Naive B cell (primary cell): ENCODE data around the gene PCYT1B. TPM values are rescaled to one million over a fixed set of nuclear protein-coding genes. Genes with fewer than 3 reads are reported as not detected.

Source experiments
- ATAC-seq, 2 donors: fragments of 150-1000 bp; cut with Tn5 transposase; 2 replicates each; pipeline ENCODE4 v1.10.0; 2021; ENCODE audit warnings: low read depth in 2 of 2, mild to moderate bottlenecking in 2 of 2, moderate library complexity in 2 of 2
- DNase-seq: peaks from one replicate; pipeline ENCODE4 v3.0.0; 2022
- H3K27ac Mint-ChIP-seq, 6 donors: one replicate each; pipeline ENCODE4 v1.8.0; 2020 to 2022; ENCODE audit warnings: mild to moderate bottlenecking in 6 of 6, mixed read lengths in 6 of 6, moderate library complexity in 5 of 6, inconsistent platforms in 2 of 6
- H3K27me3 Mint-ChIP-seq, 3 donors: one replicate each; pipeline ENCODE4 v1.8.0; 2021 to 2022; ENCODE audit warnings: mixed read lengths in 3 of 3, mild to moderate bottlenecking in 1 of 3
- H3K36me3 Mint-ChIP-seq, 2 donors: one replicate each; pipeline ENCODE4 v1.8.0; 2020 to 2022; ENCODE audit warnings: mixed read lengths in 2 of 2, inconsistent platforms in 1 of 2, mild to moderate bottlenecking in 1 of 2
- H3K4me1 Mint-ChIP-seq, 3 donors: one replicate each; pipeline ENCODE4 v1.8.0; 2020 to 2022; ENCODE audit warnings: mixed read lengths in 3 of 3, inconsistent platforms in 1 of 3, mild to moderate bottlenecking in 1 of 3, moderate library complexity in 1 of 3
- H3K4me3 Mint-ChIP-seq, 8 donors: one replicate each; pipeline ENCODE4 v1.8.0; 2020 to 2022; ENCODE audit warnings: mild to moderate bottlenecking in 8 of 8, mixed read lengths in 8 of 8, moderate library complexity in 8 of 8, inconsistent platforms in 2 of 8
- H3K9me3 Mint-ChIP-seq, 7 donors: one replicate each; pipeline ENCODE4 v1.8.0; 2020 to 2022; ENCODE audit warnings: mixed read lengths in 7 of 7, mild to moderate bottlenecking in 5 of 7, inconsistent platforms in 2 of 7, moderate library complexity in 1 of 7
- polyA plus RNA-seq, 6 donors: library from polyadenylated mRNA; unstranded; fragments of 300-500 nt; fragmentation: Illumina TruSeq; gene quantifications; one replicate each; pipeline ENCODE4 v1.2.3, GENCODE V29; 2021; ENCODE audit warnings: low read depth in 6 of 6

Gene PCYT1B
- polyA plus RNA-seq: under 1 TPM in 2 of 6 donors, not detected in 4; 0.06 to 0.61 TPM

DNA sequence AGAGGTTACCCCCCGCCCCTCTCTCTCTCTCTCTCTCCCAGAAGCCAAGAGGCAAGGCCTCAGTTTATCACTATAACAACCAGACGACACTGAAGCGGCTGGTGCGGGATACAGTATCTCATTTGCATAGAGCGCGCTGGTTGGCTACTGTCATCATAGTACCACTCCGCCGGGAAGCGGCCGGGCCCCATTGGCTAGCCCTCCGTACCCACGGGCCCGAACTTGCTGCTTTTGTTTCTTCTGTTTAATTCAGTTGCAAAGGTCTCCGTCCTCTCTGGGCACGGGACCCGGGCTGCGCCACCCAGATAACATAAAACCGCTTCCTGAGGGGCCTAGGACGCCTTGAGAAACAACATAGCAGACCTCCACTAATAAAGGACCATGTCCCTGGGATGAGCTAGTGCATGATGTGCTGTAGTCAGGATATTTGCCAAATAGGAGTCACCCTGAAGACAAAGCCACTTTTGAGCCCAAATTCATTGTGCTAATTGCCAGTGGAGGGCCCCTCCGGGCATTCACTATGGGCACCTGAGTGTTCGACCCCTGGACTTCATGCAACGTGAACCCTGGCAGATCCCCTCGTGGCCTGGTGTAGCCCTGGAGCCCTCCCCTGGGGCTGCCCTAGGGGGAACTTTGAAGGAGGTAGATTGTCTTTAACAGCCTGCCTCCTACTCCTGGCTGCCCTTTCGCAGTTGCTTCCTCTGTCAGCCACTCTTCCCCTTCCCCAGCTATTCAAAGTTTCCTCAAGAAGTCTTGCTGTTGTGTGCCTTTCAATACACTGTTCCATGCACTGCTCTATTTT is at the start of gene PCYT1B:
Gene PCYT1B (minus strand): TSS at position 91 of the 802 bp plus-strand sequence. CDS start 242 bp downstream, outside the sequence.
- Mint-ChIP-seq H3K27me3 (peaks cover 15 to 31% (median 24%) of the 10 kb centered on the region in 3 donors), H3K36me3 (peaks cover 0 to 6% of the 10 kb centered on the region in 2 donors), H3K27ac (peak within 1 kb of the TSS in 3 of 6 donors; percentile 24 to 90 (median 80)), H3K9me3 (peaks cover 0 to 4% (median 0%) of the 10 kb centered on the region in 7 donors), H3K4me1 (peaks cover 13 to 21% (median 16%) of the 10 kb centered on the region in 3 donors), H3K4me3 (peak within 1 kb of the TSS; percentile 78 to 93 (median 86))
- ATAC-seq: peak; percentile 92 to 95
- peak; percentile 36 for DNase-seq

DNA sequence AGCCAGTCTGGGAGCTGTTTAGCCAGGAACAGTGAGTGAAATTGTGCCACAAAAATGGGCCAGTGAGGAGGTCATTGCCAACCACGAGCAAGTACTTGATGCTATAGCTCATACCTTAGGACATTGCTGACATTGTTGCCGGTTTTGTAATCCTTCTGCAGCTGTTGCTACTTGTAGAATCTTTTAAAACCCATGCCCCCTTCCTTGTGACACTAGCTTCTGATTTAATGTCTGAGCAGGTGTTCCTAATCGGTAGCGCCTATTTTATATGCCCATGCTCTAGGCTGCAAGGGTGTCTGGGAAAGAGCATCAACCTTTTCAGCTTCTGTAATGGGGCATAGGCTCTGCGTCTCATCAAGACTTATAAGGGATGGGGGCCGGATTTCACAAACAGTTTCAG is 49.1 kb upstream of the PCYT1B start:
- peak overlapping the region in 1 of 6 donors; percentile 7 for H3K27ac Mint-ChIP-seq
- no peaks in the 10 kb centered on the region for H3K36me3 Mint-ChIP-seq
- H3K27me3 Mint-ChIP-seq: no peaks in the 10 kb centered on the region
- peak overlapping the region in 2 of 8 donors; percentile 6 to 72 for H3K4me3 Mint-ChIP-seq
- ATAC-seq (no peak), DNase-seq (no peak)
- no peaks in the 10 kb centered on the region for H3K9me3 Mint-ChIP-seq
- peaks cover 5 to 9% (median 8%) of the 10 kb centered on the region in 3 donors for H3K4me1 Mint-ChIP-seq

DNA sequence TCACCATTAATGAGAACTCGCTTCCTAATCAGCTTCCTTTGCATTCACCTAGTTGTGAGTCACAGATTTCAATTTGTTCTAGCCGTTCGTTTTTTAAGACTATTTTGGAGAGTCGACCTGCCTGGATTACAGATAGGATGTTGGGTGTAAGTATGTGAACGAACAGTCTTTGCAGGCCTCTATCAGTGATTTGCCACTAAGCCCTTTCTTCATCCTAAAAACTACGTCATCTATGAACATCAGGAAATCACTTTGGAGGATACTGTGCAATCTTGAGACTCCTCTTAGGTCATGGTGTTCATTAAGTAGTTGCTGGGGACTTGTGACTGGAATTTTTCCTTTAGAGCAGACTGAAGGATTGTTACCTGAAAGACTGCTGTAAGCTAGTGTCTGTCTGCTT is 47.7 kb upstream of the PCYT1B start:
- Mint-ChIP-seq H3K36me3 (no peaks in the 10 kb centered on the region), H3K27ac (peak overlapping the region in 2 of 6 donors; percentile 51 to 85), H3K27me3 (no peaks in the 10 kb centered on the region), H3K9me3 (no peaks in the 10 kb centered on the region), H3K4me1 (peaks cover 5 to 9% (median 8%) of the 10 kb centered on the region in 3 donors), H3K4me3 (peak overlapping the region in 7 of 8 donors; percentile 90 to 97 (median 94))
- DNase-seq (no peak), ATAC-seq (no peak)

DNA sequence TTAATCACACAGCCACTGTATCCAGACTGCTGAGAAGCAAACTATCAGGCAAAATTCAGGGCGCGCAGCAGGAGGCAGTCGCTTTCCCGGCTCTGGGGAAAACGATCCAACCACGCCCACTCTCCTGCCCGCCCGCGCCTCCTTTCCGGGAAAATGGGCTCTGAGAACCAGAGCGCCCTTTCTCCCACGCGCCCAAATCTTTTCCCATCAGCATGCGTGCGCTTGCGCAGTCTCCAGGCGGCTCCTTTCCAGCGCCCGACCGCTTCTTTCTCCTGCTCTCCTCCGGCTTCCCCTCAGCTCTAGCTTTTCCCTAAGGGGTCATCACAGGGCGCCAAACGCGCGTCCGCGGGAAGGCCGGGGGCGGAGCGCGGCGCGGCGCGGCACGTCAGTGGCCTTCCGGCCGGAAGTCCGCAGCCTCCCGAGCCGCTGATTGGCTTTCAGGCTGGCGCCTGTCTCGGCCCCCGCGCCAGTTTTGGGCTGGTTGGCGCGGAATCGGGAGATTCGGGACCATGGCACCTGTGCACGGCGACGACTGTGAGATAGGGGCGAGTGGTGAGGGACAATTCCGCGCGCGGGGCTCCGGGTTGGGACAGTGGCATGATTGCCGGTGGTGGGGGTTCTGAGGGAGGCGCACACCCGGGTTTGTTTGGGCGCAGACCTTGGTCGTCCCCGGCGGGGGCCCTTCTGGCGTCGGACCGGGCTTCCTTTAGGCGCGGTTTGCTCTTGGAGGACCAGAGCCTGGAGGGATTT is 46.5 kb upstream of the PCYT1B start, which contains the start of gene POLA1:
Gene POLA1 (plus strand): TSS at position 466 of the 750 bp plus-strand sequence. CDS start 44 bp downstream, at position 510.
- H3K9me3 Mint-ChIP-seq: no peaks in the 10 kb centered on the region
- H3K27me3 Mint-ChIP-seq: no peaks in the 10 kb centered on the region
- peak within 1 kb of the TSS; percentile 90 to 97 (median 94) for H3K4me3 Mint-ChIP-seq
- ATAC-seq: peak; percentile 89 to 93
- H3K27ac Mint-ChIP-seq: peak within 1 kb of the TSS; percentile 54 to 96 (median 86)
- peak; percentile 66 for DNase-seq
- peaks cover 5 to 9% (median 8%) of the 10 kb centered on the region in 3 donors for H3K4me1 Mint-ChIP-seq
- no peaks in the 10 kb centered on the region for H3K36me3 Mint-ChIP-seq

DNA sequence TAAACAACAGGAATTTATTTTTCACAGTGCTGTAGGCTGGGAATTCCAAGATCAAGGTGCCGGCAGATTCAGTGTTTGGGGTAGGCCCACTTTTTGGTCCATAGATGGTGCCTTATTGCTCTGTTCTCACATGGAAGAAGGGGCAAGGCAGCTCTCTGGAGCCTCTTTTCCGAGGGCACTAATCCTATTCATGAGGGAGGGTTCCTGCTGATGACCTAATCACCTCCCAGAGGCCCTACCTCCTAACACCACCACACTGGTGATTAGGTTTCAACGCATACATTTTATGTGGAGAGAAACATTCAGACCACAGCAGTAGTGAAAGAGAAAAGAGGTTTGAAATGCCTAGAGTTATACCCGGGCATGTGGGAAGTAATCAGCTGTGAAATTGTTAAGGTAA is 45.2 kb upstream of the PCYT1B start:
- ATAC-seq: no peak
- Mint-ChIP-seq H3K9me3 (no peaks in the 10 kb centered on the region), H3K27ac (peak overlapping the region in 1 of 6 donors; percentile 85), H3K36me3 (no peaks in the 10 kb centered on the region), H3K4me1 (peaks cover 5 to 9% (median 8%) of the 10 kb centered on the region in 3 donors), H3K4me3 (peak overlapping the region in 7 of 8 donors; percentile 15 to 96 (median 63)), H3K27me3 (no peaks in the 10 kb centered on the region)
- no peak for DNase-seq

DNA sequence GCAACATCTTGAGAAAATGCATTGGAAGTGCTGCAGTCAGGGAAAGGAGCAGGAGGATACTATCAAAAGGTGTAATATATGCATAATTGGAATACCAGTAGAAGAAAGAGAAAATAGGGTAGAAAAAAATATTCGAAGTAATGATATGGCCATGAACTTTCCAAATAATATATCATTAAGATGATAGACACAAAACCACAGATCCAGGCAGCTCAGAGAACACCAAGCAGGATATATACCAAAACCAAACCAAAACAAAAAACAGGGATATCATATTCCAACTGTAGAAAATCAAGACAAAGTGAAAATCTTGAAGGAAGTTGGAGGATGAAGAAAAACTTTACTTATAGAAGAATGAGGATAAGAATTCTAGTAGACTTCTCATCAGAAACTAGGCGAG is 36.9 kb upstream of the PCYT1B start:
- Mint-ChIP-seq H3K27me3 (peaks cover 4 to 20% (median 18%) of the 10 kb centered on the region in 3 donors), H3K36me3 (no peaks in the 10 kb centered on the region), H3K4me1 (no peaks in the 10 kb centered on the region), H3K9me3 (peaks cover 0 to 5% (median 0%) of the 10 kb centered on the region in 7 donors), H3K27ac (no peak overlapping the region), H3K4me3 (no peak overlapping the region)
- DNase-seq (no peak), ATAC-seq (no peak)

DNA sequence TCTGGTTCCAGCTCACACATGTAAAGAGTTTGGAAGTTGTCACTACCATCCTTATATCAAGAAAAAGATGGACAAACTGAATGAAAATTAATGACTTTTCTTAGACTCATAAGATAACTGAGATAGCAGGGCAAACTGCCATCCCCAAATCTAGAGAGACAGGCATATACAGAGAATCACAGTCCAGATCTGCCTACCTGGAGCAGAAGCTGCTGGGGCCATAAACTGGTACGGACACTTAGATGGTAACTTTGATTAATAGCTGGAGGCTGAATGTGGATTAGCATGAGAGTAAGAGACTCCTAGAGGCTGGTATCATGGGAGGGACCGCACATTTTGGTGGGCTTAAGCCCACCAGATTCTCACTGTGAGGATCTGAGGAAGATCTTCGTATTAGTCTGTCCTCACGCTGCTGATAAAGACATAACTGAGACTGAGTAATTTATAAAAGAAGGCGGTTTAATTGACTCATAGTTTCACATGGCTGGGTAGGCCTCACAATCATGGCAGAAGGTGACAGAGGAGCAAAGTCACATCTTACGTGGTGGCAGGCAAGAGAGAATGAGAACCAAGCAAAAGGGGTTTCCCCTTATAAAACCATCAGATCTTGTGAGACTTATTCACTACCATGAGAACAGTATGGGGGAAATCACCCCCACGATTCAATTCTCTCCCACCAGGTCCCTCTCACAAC is 35.7 kb upstream of the PCYT1B start:
- Mint-ChIP-seq H3K9me3 (peaks cover 0 to 5% (median 0%) of the 10 kb centered on the region in 7 donors), H3K4me3 (no peak overlapping the region), H3K4me1 (no peaks in the 10 kb centered on the region), H3K27ac (no peak overlapping the region), H3K27me3 (peaks cover 4 to 20% (median 18%) of the 10 kb centered on the region in 3 donors), H3K36me3 (no peaks in the 10 kb centered on the region)
- DNase-seq: no peak
- ATAC-seq: no peak

DNA sequence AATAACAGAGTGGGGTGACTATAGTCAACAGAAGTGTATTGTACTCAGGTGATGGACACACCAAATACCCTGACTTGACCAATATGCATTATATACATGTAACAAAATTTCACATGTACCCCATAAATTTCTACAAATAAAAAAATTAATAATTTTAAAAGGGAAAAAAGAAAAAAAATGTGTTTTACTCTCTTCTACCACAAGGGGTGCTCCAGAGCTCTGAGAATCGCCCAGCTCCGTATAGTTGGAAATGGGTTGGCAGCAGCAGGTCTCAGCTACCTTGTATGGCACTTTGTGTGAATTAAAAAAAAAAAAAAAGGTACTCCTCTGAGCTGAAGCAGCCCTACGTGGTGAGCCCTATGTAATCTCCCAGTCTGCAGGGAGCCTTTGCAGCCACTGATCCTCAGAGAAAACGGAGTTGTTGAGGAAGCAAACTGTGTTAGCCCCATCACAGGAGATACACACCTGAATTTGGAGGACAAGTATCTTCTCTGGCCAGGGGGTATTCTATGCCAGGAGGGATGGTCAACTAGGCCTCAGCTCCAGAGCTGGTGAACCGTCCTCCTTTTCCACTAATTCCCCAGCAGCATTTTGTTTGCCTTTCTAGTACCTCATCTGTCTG is 29.4 kb upstream of the PCYT1B start:
- no peak for DNase-seq
- no peak overlapping the region for H3K4me3 Mint-ChIP-seq
- ATAC-seq: no peak

DNA sequence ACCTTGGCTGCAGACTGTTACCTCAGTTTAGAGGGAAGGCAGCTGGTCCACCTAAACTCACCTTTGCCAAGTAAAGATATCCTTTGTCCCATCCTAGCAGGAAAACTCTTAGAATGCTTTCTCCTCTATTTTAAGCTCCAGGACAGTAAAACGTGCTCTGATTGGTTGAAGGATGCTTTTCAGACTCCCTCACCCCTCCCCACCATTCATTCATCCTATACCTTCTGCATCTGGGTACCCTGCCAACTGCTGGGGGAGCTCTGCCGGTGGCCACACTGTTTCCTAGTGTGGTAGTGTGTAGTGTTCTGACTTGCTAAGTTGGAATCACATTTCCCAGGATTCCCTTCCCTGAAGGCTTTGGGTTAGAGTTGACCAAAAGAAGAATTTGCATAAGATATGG is 26.3 kb upstream of the PCYT1B start:
- H3K27ac Mint-ChIP-seq: no peak overlapping the region
- no peaks in the 10 kb centered on the region for H3K36me3 Mint-ChIP-seq
- DNase-seq (no peak), ATAC-seq (no peak)
- H3K4me1 Mint-ChIP-seq: no peaks in the 10 kb centered on the region
- H3K9me3 Mint-ChIP-seq: peaks cover 0 to 2% (median 0%) of the 10 kb centered on the region in 7 donors
- H3K27me3 Mint-ChIP-seq: peaks cover 0 to 9% (median 0%) of the 10 kb centered on the region in 3 donors
- no peak overlapping the region for H3K4me3 Mint-ChIP-seq

More for the DNA sequence above, 29.4 kb upstream of the PCYT1B start:
- Mint-ChIP-seq H3K4me1 (no peaks in the 10 kb centered on the region), H3K36me3 (no peaks in the 10 kb centered on the region), H3K27ac (no peak overlapping the region), H3K9me3 (peaks cover 0 to 5% (median 0%) of the 10 kb centered on the region in 7 donors), H3K27me3 (peaks cover 0 to 11% (median 9%) of the 10 kb centered on the region in 3 donors)

DNA sequence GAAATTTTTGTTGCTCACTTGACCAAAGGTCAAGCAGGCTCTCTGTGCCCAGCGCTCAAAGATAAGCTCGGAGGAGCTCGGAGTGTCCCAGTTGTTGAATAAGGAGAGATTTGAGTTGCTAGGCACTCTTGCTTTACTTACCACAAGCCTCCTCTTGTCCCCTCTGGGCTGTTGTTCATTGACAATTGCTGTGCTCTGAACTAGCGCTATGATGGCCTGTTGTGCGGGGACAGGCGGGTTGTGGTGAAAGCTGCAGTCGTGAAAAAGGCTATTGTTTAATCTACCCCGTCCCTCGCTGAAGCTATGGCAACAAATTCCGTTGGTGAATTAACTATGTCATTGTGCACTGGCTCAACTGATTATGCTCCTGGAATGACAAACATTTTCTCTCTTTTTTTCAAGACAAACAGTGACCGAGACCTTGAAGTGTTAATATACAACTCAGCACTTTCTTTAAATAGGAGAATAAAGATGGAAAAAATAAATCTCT is 25.6 kb upstream of the PCYT1B start:
- Mint-ChIP-seq H3K4me1 (no peaks in the 10 kb centered on the region), H3K9me3 (peaks cover 0 to 2% (median 0%) of the 10 kb centered on the region in 7 donors), H3K4me3 (no peak overlapping the region), H3K27me3 (peaks cover 0 to 9% (median 4%) of the 10 kb centered on the region in 3 donors), H3K27ac (no peak overlapping the region), H3K36me3 (no peaks in the 10 kb centered on the region)
- ATAC-seq (no peak), DNase-seq (no peak)

DNA sequence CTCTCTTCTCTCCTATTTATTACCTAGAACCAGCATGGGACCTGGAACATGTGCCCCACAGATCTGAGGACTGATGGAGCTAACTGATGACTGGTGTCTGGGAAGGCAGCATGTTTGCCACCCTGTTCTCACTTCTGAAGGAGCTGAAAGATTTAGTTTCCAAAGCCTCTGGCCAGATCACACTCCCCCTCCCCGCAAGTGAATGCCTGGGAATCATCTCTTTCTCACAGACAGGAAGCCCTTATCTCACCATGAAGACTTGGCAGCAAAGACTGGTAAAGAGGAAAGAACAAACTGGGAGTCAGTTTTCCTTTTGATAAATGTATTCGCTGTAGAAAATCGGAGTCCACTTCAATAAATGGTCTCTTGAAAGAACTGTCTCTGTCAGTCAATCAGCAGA is 21.0 kb upstream of the PCYT1B start:
- Mint-ChIP-seq H3K4me3 (no peak overlapping the region), H3K9me3 (peaks cover 0 to 4% (median 0%) of the 10 kb centered on the region in 7 donors), H3K27me3 (peaks cover 0 to 10% (median 4%) of the 10 kb centered on the region in 3 donors), H3K27ac (no peak overlapping the region), H3K36me3 (no peaks in the 10 kb centered on the region), H3K4me1 (no peaks in the 10 kb centered on the region)
- DNase-seq: no peak
- ATAC-seq: no peak

DNA sequence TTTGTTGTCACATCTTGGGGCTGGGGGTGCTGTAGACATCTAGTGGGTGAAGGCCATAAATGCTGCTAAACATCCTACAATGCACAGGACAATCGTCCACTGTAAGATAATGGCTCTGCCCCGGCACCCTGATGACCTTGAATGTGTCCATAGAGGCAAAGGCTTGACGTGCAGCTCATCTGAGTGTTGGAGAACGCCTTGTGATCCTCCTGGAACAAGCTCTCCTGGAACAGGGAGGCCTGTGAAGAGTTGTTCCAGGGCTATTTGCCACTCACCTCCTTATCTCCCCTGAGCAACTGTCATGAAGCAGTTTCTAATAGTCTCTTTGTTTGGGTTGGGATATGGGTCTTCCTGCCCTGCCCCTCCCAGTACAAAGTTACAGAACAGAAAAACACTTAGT is 15.2 kb upstream of the PCYT1B start:
- H3K9me3 Mint-ChIP-seq: peaks cover 0 to 4% (median 0%) of the 10 kb centered on the region in 7 donors
- ATAC-seq: no peak
- H3K27me3 Mint-ChIP-seq: peaks cover 0 to 10% (median 0%) of the 10 kb centered on the region in 3 donors

More for the DNA sequence above, 15.2 kb upstream of the PCYT1B start:
- H3K36me3 Mint-ChIP-seq: no peaks in the 10 kb centered on the region
- DNase-seq: no peak
- no peaks in the 10 kb centered on the region for H3K4me1 Mint-ChIP-seq
- no peak overlapping the region for H3K27ac Mint-ChIP-seq
- H3K4me3 Mint-ChIP-seq: no peak overlapping the region
